H1 (cell line): ENCODE measurements around the gene SEC61G. TPM values are rescaled to one million over a fixed set of nuclear protein-coding genes. Genes with fewer than 3 reads are reported as not detected.
A peak's percentile ranks its signal among the peaks of the same experiment; 100 is the strongest.

Experiments used
- CTCF ChIA-PET: fragments of 300-600 bp; sonication (Branson Sonifier 250); formaldehyde crosslinking; loops from one replicate; lab custom pipeline; 2021; ENCODE audit not compliant: partially characterized antibody; lab: Charles Lee
- POLR2A ChIA-PET: fragments of 300-600 bp; sonication (Branson Sonifier 250); formaldehyde crosslinking; loops from one replicate; lab custom pipeline; 2021; ENCODE audit warnings: inconsistent platforms; ENCODE audit not compliant: partially characterized antibody; lab: Charles Lee
- DNase-seq, 2 experiments: peaks; one replicate each; pipeline versions ENCODE4 v3.0.0 to v3.0.0-alpha.2; 2010 to 2022; ENCODE audit warnings: low spot score in 2 of 2, low read depth in 1 of 2, mixed read lengths in 1 of 2
- FAIRE-seq: peaks from 2 replicates; lab custom pipeline; 2011; peaks lifted over from hg19 to GRCh38; lab: Jason Lieb, UNC
- H2AFZ ChIP-seq: 2 replicates; pipeline ENCODE4 v1.8.1; 2012; ENCODE audit warnings: low read length, inconsistent platforms
- H2AK5ac ChIP-seq: 2 replicates; pipeline ENCODE4 v1.6.1; 2013; ENCODE audit warnings: low read depth, low read length
- H2BK120ac ChIP-seq: replicated peaks from 2 replicates; pipeline ENCODE3; 2013; ENCODE audit warnings: low read depth, low read length, inconsistent platforms
- H2BK12ac ChIP-seq: 2 replicates; pipeline ENCODE4 v1.6.1; 2013; ENCODE audit warnings: low read depth, low read length
- H2BK15ac ChIP-seq: 2 replicates; pipeline ENCODE4 v1.6.1; 2013; ENCODE audit warnings: low read length
- H2BK20ac ChIP-seq: 2 replicates; pipeline ENCODE4 v1.6.1; 2013; ENCODE audit warnings: low read length
- H2BK5ac ChIP-seq: 2 replicates; pipeline ENCODE4 v1.6.1; 2013; ENCODE audit warnings: low read depth, low read length
- H3K14ac ChIP-seq: 2 replicates; pipeline ENCODE4 v1.6.1; 2013; ENCODE audit warnings: inconsistent platforms; ENCODE audit not compliant: insufficient read length
- H3K18ac ChIP-seq: 2 replicates; pipeline ENCODE4 v1.6.1; 2013; ENCODE audit warnings: low read length; ENCODE audit errors: extremely low read depth
- H3K23ac ChIP-seq: 2 replicates; pipeline ENCODE4 v1.6.1; 2013; ENCODE audit warnings: inconsistent platforms; ENCODE audit not compliant: insufficient read length
- H3K23me2 ChIP-seq: 2 replicates; pipeline ENCODE4 v1.6.1; 2013; ENCODE audit warnings: low read depth, low read length
- H3K27ac ChIP-seq: 2 replicates; pipeline ENCODE4 v1.6.1; 2011; ENCODE audit warnings: low read depth, low read length, inconsistent platforms
- H3K27me3 ChIP-seq, 4 experiments: replicated peaks in 1 of 4; 1 replicate in 1 of 4; 2 replicates in 3 of 4; pipeline versions ENCODE4 v1.6.1 to v1.8.1; 2011 to 2013; ENCODE audit warnings: low read length in 3 of 4, mild to moderate bottlenecking in 3 of 4, inconsistent platforms in 2 of 4, mixed read lengths in 2 of 4, moderate library complexity in 1 of 4; ENCODE audit not compliant: control insufficient read depth in 3 of 4, insufficient read depth in 3 of 4; ENCODE audit errors: extremely low read depth in 1 of 4
- H3K36me3 ChIP-seq, 4 experiments: 2 replicates each; pipeline versions ENCODE4 v1.6.1 to v1.8.1; 2011 to 2013; ENCODE audit warnings: mild to moderate bottlenecking in 4 of 4, low read length in 3 of 4, moderate library complexity in 2 of 4, control low read depth in 1 of 4, inconsistent platforms in 1 of 4; ENCODE audit not compliant: insufficient read depth in 4 of 4, control insufficient read depth in 2 of 4
- H3K4ac ChIP-seq: replicated peaks from 2 replicates; pipeline ENCODE3; 2013; ENCODE audit warnings: low read length, low read depth, mixed read lengths, inconsistent platforms; ENCODE audit not compliant: insufficient read length
- H3K4me1 ChIP-seq, 4 experiments: replicated peaks in 1 of 4; 1 replicate in 1 of 4; 2 replicates in 3 of 4; pipeline versions ENCODE4 v1.6.1 to v1.8.1; 2011 to 2013; ENCODE audit warnings: low read length in 3 of 4, inconsistent platforms in 2 of 4, mixed read lengths in 1 of 4; ENCODE audit not compliant: insufficient read depth in 4 of 4, control insufficient read depth in 3 of 4
- H3K4me2 ChIP-seq, 2 experiments: 2 replicates each; pipeline versions ENCODE4 v1.6.1 to v1.8.1; 2011 to 2013; ENCODE audit warnings: low read depth in 2 of 2, low read length in 2 of 2, control low read depth in 1 of 2, inconsistent platforms in 1 of 2, mild to moderate bottlenecking in 1 of 2; ENCODE audit not compliant: insufficient read depth in 1 of 2
- H3K4me3 ChIP-seq, 4 experiments: fragments of 200-600, 300-600 bp in 1 of 4; sonication (generic), shearing (Covaris generic), sonication (Bioruptor Twin) in 1 of 4; 2 replicates each; pipeline versions ENCODE4 v1.5.1 to v1.8.1; 2011 to 2016; ENCODE audit warnings: low read length in 4 of 4, low read depth in 3 of 4, control low read depth in 2 of 4, inconsistent platforms in 2 of 4, mild to moderate bottlenecking in 2 of 4, mixed read lengths in 1 of 4, moderate library complexity in 1 of 4; ENCODE audit not compliant: insufficient read depth in 2 of 4; ENCODE audit errors: extremely low read depth in 1 of 4
- H3K56ac ChIP-seq: replicated peaks from 2 replicates; pipeline ENCODE3; 2013; ENCODE audit warnings: low read depth, mild to moderate bottlenecking, mixed read lengths, low read length, inconsistent platforms; ENCODE audit not compliant: insufficient read length
- H3K79me1 ChIP-seq: 2 replicates; pipeline ENCODE4 v1.6.1; 2013; ENCODE audit warnings: low read depth, low read length, control low read depth
- H3K79me2 ChIP-seq, 2 experiments: 2 replicates each; pipeline versions ENCODE4 v1.6.1 to v1.8.1; 2012 to 2013; ENCODE audit warnings: low read length in 2 of 2, mild to moderate bottlenecking in 2 of 2, inconsistent platforms in 1 of 2; ENCODE audit not compliant: insufficient read depth in 2 of 2, control insufficient read depth in 1 of 2
- H3K9ac ChIP-seq, 4 experiments: replicated peaks in 1 of 4; 1 replicate in 1 of 4; 2 replicates in 3 of 4; pipeline versions ENCODE4 v1.6.1 to v1.8.1; 2011 to 2013; ENCODE audit warnings: low read depth in 3 of 4, low read length in 3 of 4, control low read depth in 2 of 4, mild to moderate bottlenecking in 2 of 4, moderate library complexity in 2 of 4, inconsistent platforms in 1 of 4; ENCODE audit errors: extremely low read depth in 1 of 4
- H3K9me3 ChIP-seq, 2 experiments: 2 replicates each; pipeline versions ENCODE4 v1.6.1 to v1.8.1; 2012 to 2013; ENCODE audit warnings: mild to moderate bottlenecking in 2 of 2, moderate library complexity in 2 of 2, control low read depth in 1 of 2, inconsistent platforms in 1 of 2, low read depth in 1 of 2, low read length in 1 of 2, mixed read lengths in 1 of 2; ENCODE audit not compliant: insufficient read depth in 2 of 2
- H4K20me1 ChIP-seq, 2 experiments: replicated peaks in 1 of 2; 2 replicates each; pipeline versions ENCODE3 to v1.8.1; 2011 to 2013; ENCODE audit warnings: inconsistent platforms in 2 of 2, low read length in 2 of 2, mild to moderate bottlenecking in 1 of 2; ENCODE audit not compliant: insufficient read depth in 2 of 2, control insufficient read depth in 1 of 2
- H4K5ac ChIP-seq: 2 replicates; pipeline ENCODE4 v1.6.1; 2013; ENCODE audit warnings: low read length, low read depth, mixed read lengths, inconsistent platforms; ENCODE audit not compliant: insufficient read length
- H4K8ac ChIP-seq: 2 replicates; pipeline ENCODE4 v1.8.0; 2013; ENCODE audit warnings: mild to moderate bottlenecking, moderate library complexity, low read length, inconsistent platforms; ENCODE audit not compliant: insufficient read depth; ENCODE audit errors: extremely low read depth
- H4K91ac ChIP-seq: replicated peaks from 2 replicates; pipeline ENCODE3; 2013; ENCODE audit warnings: low read length, mixed read lengths, inconsistent platforms; ENCODE audit not compliant: insufficient read length
- YY1 ChIP-seq: IDR thresholded peaks from 2 replicates; pipeline ENCODE4 v1.6.1; 2011; ENCODE audit warnings: low read depth, mild to moderate bottlenecking, low read length
- WGBS, 2 experiments: shearing (Covaris generic) in 1 of 2; methylation state at CpG; one replicate each; pipeline versions ENCODE4 v1.1.6 to v1.1.7; 2013 to 2015; ENCODE audit warnings: low lambda C conversion rate in 2 of 2, mixed read lengths in 2 of 2, inconsistent platforms in 1 of 2, low coverage in 1 of 2, missing lambda C conversion rate in 1 of 2; ENCODE audit not compliant: insufficient replicate concordance in 2 of 2, insufficient coverage in 1 of 2, insufficient read length in 1 of 2; ENCODE audit errors: extremely low coverage in 1 of 2, missing lambda C conversion rate in 1 of 2; 5-methylcytosine and 5-hydroxymethylcytosine counted together
- polyA plus RNA-seq, 7 experiments: library from polyadenylated mRNA; depleted of rRNA in 3 of 7; stranded (reverse) in 5 of 7; unstranded in 2 of 7; fragments of >200 nt in 5 of 7; fragments of 200-250 nt in 2 of 7; gene quantifications; 1 replicate in 5 of 7; 2 replicates in 1 of 7; 4 replicates in 1 of 7; pipeline versions ENCODE4 v1.2.1 to v1.2.3, GENCODE V29; 2011 to 2013; ENCODE audit warnings: missing spikeins in 2 of 7, mixed read lengths in 2 of 7
- total RNA-seq: library from RNA; stranded (reverse); fragmentation: NEBNext Ultra II Directional; extraction: Animal tissue kit (Norgen Biotek cat#: 25700); gene quantifications from 2 replicates; pipeline ENCODE4 v1.2.1, GENCODE V29; 2021
- TF ChIP-seq, protein P1 (sequence below): IDR thresholded peaks from 2 replicates; pipeline ENCODE4 v1.6.1; 2012; ENCODE audit warnings: inconsistent platforms

The SEC61G gene
- total and polyA plus RNA-seq, 2 of the 8 experiments (the other 6 are each of a cell fraction or from before 2014, with no cell fraction given) = 142 to 274 TPM

- Histone ChIP-seq H2AFZ (0 out of 2 replicates have a peak overlapping the region, but pooled peaks have one; percentile 9), H3K4me3 (no peak overlapping the region), H3K56ac (no peak overlapping the region), H3K9ac (no peak overlapping the region), H4K8ac (no peak overlapping the region), H3K4me2 (peak overlapping the region in 1 of 2 experiments; percentile 58; a peak in 1 of 4 replicates), H2BK15ac (no peak overlapping the region; the same call in 1 of the 2 replicates), H2BK12ac (peak overlapping the region; percentile 99), H4K20me1 (no peaks in the 10 kb centered on the region), H3K4ac (peak overlapping the region; percentile 86), H3K27me3 (peaks cover 0 to 3% (median 0%) of the 10 kb centered on the region in 4 experiments; a peak in 1 of 7 replicates), H2BK120ac (peak overlapping the region; percentile 74), H2AK5ac (peak overlapping the region; percentile 99), H3K27ac (no peak overlapping the region), H3K23me2 (no peaks in the 10 kb centered on the region; the same call in 1 of the 2 replicates), H3K9me3 (no peaks in the 10 kb centered on the region), H2BK5ac (peak overlapping the region; percentile 94; the same call in 1 of the 2 replicates), H4K91ac (peak overlapping the region; percentile 96), H3K4me1 (peaks cover 4 to 13% (median 12%) of the 10 kb centered on the region in 4 experiments), H3K79me1 (no peaks in the 10 kb centered on the region), H3K14ac (no peak overlapping the region), H2BK20ac (peak overlapping the region; percentile 95), H3K79me2 (no peaks in the 10 kb centered on the region), H3K36me3 (no peaks in the 10 kb centered on the region), H3K23ac (no peak overlapping the region), H4K5ac (peak overlapping the region; percentile 42), H3K18ac (peak overlapping the region; percentile 94)
- 94% methylated on average over 10 of the region's 10 CpGs; no CpG with 5 or more reads in 1 of the 2 experiments for WGBS, 2 experiments
- no peak for DNase-seq
- no peak for TF ChIP-seq YY1
- TF ChIP-seq, protein P1, sequence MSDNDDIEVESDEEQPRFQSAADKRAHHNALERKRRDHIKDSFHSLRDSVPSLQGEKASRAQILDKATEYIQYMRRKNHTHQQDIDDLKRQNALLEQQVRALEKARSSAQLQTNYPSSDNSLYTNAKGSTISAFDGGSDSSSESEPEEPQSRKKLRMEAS = peak; percentile 32; the same call in 1 of the 2 replicates
- ChIA-PET CTCF (interaction anchor here (0.6 to 3.8 kb wide), 6 partner anchors 7 to 474 kb away, joined by 3 to 21 read pairs (median 4); no protein-coding TSS in a partner anchor), POLR2A (interaction anchor here (1.2 kb wide), 1 partner anchor 473 kb away, joined by 3 read pairs; no protein-coding TSS in a partner anchor)
- no peak for FAIRE-seq
Observed at GRCh38 chr7:54782314-54782713, 23.3 kb upstream of the SEC61G start.
